DND-41 (cell line): Measurements from ENCODE around the gene MAP4.

Experiments
- ATAC-seq: fragments of 200-7000 bp; cut with Tn5 transposase; 3 replicates; pipeline ENCODE4 v1.9.1; 2021; ENCODE audit warnings: low read depth; ENCODE audit not compliant: insufficient read depth
- DNase-seq: peaks from one replicate; pipeline ENCODE4 v3.0.0-alpha.2; 2020
- H2AFZ ChIP-seq: 2 replicates; pipeline ENCODE4 v1.6.0; 2012; ENCODE audit warnings: low read depth, low read length
- H3K27ac ChIP-seq: 2 replicates; pipeline ENCODE4 v1.5.1; 2012; ENCODE audit warnings: low read length, inconsistent platforms
- H3K27me3 ChIP-seq: fragments of 200-600 bp; sonication (generic); 2 replicates; pipeline ENCODE4 v1.6.0; 2012; ENCODE audit warnings: low read length, mild to moderate bottlenecking, inconsistent platforms; ENCODE audit not compliant: insufficient read depth, poor library complexity
- H3K36me3 ChIP-seq: 2 replicates; pipeline ENCODE4 v1.5.1; 2012; ENCODE audit warnings: low read length, inconsistent platforms; ENCODE audit not compliant: insufficient read depth
- H3K4me1 ChIP-seq: 2 replicates; pipeline ENCODE4 v1.5.1; 2012; ENCODE audit warnings: mild to moderate bottlenecking, low read length; ENCODE audit not compliant: insufficient read depth
- H3K4me2 ChIP-seq: 2 replicates; pipeline ENCODE4 v1.6.0; 2012; ENCODE audit warnings: mild to moderate bottlenecking, moderate library complexity, low read length, inconsistent platforms; ENCODE audit not compliant: insufficient read depth
- H3K4me3 ChIP-seq, 2 experiments: fragments of 200-600 bp in 1 of 2; shearing (Covaris generic) in 1 of 2; 2 replicates each; pipeline ENCODE4 v1.5.1; 2012 to 2016; ENCODE audit warnings: inconsistent platforms in 2 of 2, low read length in 2 of 2, mild to moderate bottlenecking in 2 of 2, low read depth in 1 of 2, moderate library complexity in 1 of 2
- H3K79me2 ChIP-seq: 2 replicates; pipeline ENCODE4 v1.6.0; 2012; ENCODE audit warnings: low read length, inconsistent platforms; ENCODE audit not compliant: insufficient read depth
- H3K9ac ChIP-seq: 2 replicates; pipeline ENCODE4 v1.6.0; 2012; ENCODE audit warnings: low read depth, mild to moderate bottlenecking, inconsistent platforms, low read length, moderate library complexity
- H3K9me3 ChIP-seq: 2 replicates; pipeline ENCODE4 v1.5.1; 2012; ENCODE audit warnings: low read length, moderate library complexity, mild to moderate bottlenecking, inconsistent platforms; ENCODE audit not compliant: insufficient read depth, severe bottlenecking
- H4K20me1 ChIP-seq: 2 replicates; pipeline ENCODE4 v1.6.0; 2012; ENCODE audit warnings: low read length; ENCODE audit not compliant: insufficient read depth
- CTCF ChIP-seq: IDR thresholded peaks from 2 replicates; pipeline ENCODE4 v1.5.1; 2012; ENCODE audit warnings: borderline replicate concordance, low read length, moderate library complexity, mild to moderate bottlenecking; ENCODE audit not compliant: poor library complexity, severe bottlenecking; ENCODE audit errors: extremely low read depth
- EZH2 ChIP-seq: IDR thresholded peaks from 3 replicates; pipeline ENCODE4 v1.6.1; 2012; ENCODE audit warnings: borderline replicate concordance, low read depth, mild to moderate bottlenecking, moderate library complexity, low read length, inconsistent platforms; ENCODE audit not compliant: severe bottlenecking

Gene MAP4

DNA sequence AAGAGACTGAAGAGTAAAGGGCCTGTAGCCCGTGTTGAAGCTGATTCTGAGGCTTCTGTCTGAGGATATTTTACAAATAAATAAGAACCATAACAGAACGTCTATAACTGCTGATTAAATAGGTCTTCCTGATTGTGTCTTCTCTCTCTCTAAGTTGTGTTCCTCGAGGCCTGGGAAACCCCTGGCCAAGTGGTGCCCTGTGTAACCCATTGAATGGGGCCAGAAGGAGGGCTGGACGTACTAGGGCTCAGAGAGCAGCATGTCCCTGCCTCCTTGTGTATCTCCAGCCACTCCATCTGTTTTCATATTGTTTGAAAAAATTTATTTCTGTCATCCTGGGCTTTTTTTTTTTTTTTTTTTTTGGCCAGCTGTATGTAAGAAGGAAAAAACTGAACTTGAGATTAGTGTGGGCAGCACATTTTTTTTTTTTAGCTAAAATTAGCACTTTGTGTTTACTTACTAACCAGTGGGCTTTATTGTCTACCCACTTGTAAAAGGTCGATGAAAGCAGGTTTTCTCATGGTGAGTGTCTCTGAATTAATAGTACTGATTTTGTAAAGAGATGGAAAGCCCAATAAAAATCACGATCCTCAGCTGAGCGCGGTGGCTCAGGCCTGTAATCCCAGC is 202.6 kb downstream of the MAP4 start:
- Histone ChIP-seq H2AFZ (no peak overlapping the region), H3K4me2 (no peak overlapping the region), H3K79me2 (peaks cover 15% of the 10 kb centered on the region; the same call in 1 of the 2 replicates), H3K36me3 (peaks cover 82% of the 10 kb centered on the region), H3K9ac (no peak overlapping the region), H3K27ac (no peak overlapping the region), H3K9me3 (no peaks in the 10 kb centered on the region), H3K4me1 (no peaks in the 10 kb centered on the region), H4K20me1 (no peaks in the 10 kb centered on the region; the same call in 1 of the 2 replicates), H3K4me3 (no peak overlapping the region), H3K27me3 (no peaks in the 10 kb centered on the region)
- no peak for ATAC-seq
- no peak for DNase-seq
- TF ChIP-seq EZH2, result no peak
- no peak for TF ChIP-seq CTCF

- Histone ChIP-seq H3K27me3 (no peaks in the 10 kb centered on the region), H3K4me3 (peak overlapping the region in 1 of 2 experiments; percentile 96; a peak in 2 of 4 replicates), H3K79me2 (peaks cover 43% of the 10 kb centered on the region), H3K27ac (peak overlapping the region; percentile 11; the same call in 1 of the 2 replicates), H4K20me1 (0 out of 2 replicates have a peak, but pooled peaks cover 4% of the 10 kb centered on the region), H3K9ac (peak overlapping the region; percentile 70), H3K4me2 (peak overlapping the region; percentile 97), H2AFZ (no peak overlapping the region), H3K4me1 (peaks cover 30% of the 10 kb centered on the region), H3K9me3 (no peaks in the 10 kb centered on the region), H3K36me3 (peaks cover 28% of the 10 kb centered on the region)
- DNase-seq (no peak), ATAC-seq (no peak)
- no peak for TF ChIP-seq CTCF
- TF ChIP-seq EZH2, result no peak
These were observed 211.6 kb downstream of the MAP4 start for GRCh38 chr3:47804577-47804976.

GRCh38 chr3:47803480-47804025 is 212.7 kb downstream of the MAP4 start:
- H3K4me2 ChIP-seq, result peak overlapping the region; percentile 97
- H3K79me2 ChIP-seq, result peaks cover 40% of the 10 kb centered on the region
- H3K9me3 ChIP-seq, result no peaks in the 10 kb centered on the region
- 0 out of 2 replicates have a peak, but pooled peaks cover 4% of the 10 kb centered on the region for H4K20me1 ChIP-seq
- peak overlapping the region; percentile 95 for H2AFZ ChIP-seq
- H3K9ac ChIP-seq, result peak overlapping the region; percentile 70
- DNase-seq, result peak; percentile 39
- H3K27ac ChIP-seq, result peak overlapping the region; percentile 82
- peaks cover 25% of the 10 kb centered on the region for H3K36me3 ChIP-seq
- H3K4me3 ChIP-seq, result peak overlapping the region; percentile 95 to 96
- ATAC-seq, result peak; percentile 41
- TF ChIP-seq EZH2, result no peak
- no peak for TF ChIP-seq CTCF
- H3K27me3 ChIP-seq, result no peaks in the 10 kb centered on the region
- peaks cover 30% of the 10 kb centered on the region for H3K4me1 ChIP-seq
